ENCODE measurements around the gene DPP3.

Gene DPP3

GRCh38 chr11:66489636-66490035 lies 9.4 kb downstream of the DPP3 start:
- no peak overlapping the region for H4K8ac ChIP-seq (ENCODE audit: low read depth, low read length)
- no peaks in the 10 kb centered on the region for H3K9me3 ChIP-seq (ENCODE audit: insufficient read depth, low read depth, low read length)
- no peak overlapping the region for H3K23ac ChIP-seq (ENCODE audit: low read length)
- WGBS (ENCODE audit: extremely low coverage, insufficient coverage, insufficient read length), result no CpG with 5 or more reads among the region's 7 CpGs
- no peak overlapping the region for H3K27ac ChIP-seq (ENCODE audit: low read depth, low read length)
- H3K18ac ChIP-seq (ENCODE audit: low read length), result no peak overlapping the region
- H3K9ac ChIP-seq (ENCODE audit: low read length), result no peak overlapping the region
- no peak overlapping the region for H2BK5ac ChIP-seq (ENCODE audit: low read depth, low read length, poor library complexity)
- H3K36me3 ChIP-seq (ENCODE audit: control insufficient read depth in 1 of 2, insufficient read depth in 2 of 2, low read length in 2 of 2), result peaks cover 61 to 62% of the 10 kb centered on the region in 2 experiments
- no peaks in the 10 kb centered on the region for H3K4me1 ChIP-seq (ENCODE audit: control insufficient read depth in 1 of 2, insufficient read depth in 2 of 2, low read length in 2 of 2)
- H3K4ac ChIP-seq (ENCODE audit: low read depth, low read length), result no peak overlapping the region
- no peak overlapping the region for H3K14ac ChIP-seq (ENCODE audit: low read length)
- DNase-seq, result no peak
- H4K91ac ChIP-seq (ENCODE audit: low read depth, low read length), result no peak overlapping the region
- no peaks in the 10 kb centered on the region for H3K79me2 ChIP-seq (ENCODE audit: control insufficient read depth, insufficient read depth, low read length, poor library complexity)
- H2BK120ac ChIP-seq (ENCODE audit: insufficient read depth, low read length, poor library complexity), result no peak overlapping the region
- no peak overlapping the region for H3K4me2 ChIP-seq (ENCODE audit: low read length)
- no peaks in the 10 kb centered on the region for H3K27me3 ChIP-seq (ENCODE audit: insufficient read depth, low read length)
- no peak overlapping the region for H3K4me3 ChIP-seq (ENCODE audit: low read depth, low read length)
- no peak overlapping the region for H2AK5ac ChIP-seq (ENCODE audit: low read length)
- H3K79me1 ChIP-seq (ENCODE audit: low read length), result no peaks in the 10 kb centered on the region
- no peak overlapping the region for H2BK12ac ChIP-seq (ENCODE audit: low read length)
- H4K12ac ChIP-seq (ENCODE audit: low read depth, low read length), result no peak overlapping the region
- no peak overlapping the region for H2AFZ ChIP-seq (ENCODE audit: insufficient read depth, low read length, poor library complexity)

GRCh38 chr11:66491315-66491935 lies 11.2 kb downstream of the DPP3 start:
- peaks cover 59 to 63% of the 10 kb centered on the region in 2 experiments for H3K36me3 ChIP-seq (ENCODE audit: control insufficient read depth in 1 of 2, insufficient read depth in 2 of 2, low read length in 2 of 2)
- H3K9me3 ChIP-seq (ENCODE audit: insufficient read depth, low read depth, low read length), result no peaks in the 10 kb centered on the region
- H2AK5ac ChIP-seq (ENCODE audit: low read length), result no peak overlapping the region
- DNase-seq, result no peak
- H3K27ac ChIP-seq (ENCODE audit: low read depth, low read length), result no peak overlapping the region
- H4K91ac ChIP-seq (ENCODE audit: low read depth, low read length), result no peak overlapping the region
- H3K9ac ChIP-seq (ENCODE audit: low read length), result no peak overlapping the region
- WGBS (ENCODE audit: extremely low coverage, insufficient coverage, insufficient read length), result no CpG with 5 or more reads among the region's 20 CpGs
- no peak overlapping the region for H3K18ac ChIP-seq (ENCODE audit: low read length)
- no peak overlapping the region for H3K23ac ChIP-seq (ENCODE audit: low read length)
- H3K14ac ChIP-seq (ENCODE audit: low read length), result no peak overlapping the region
- no peak overlapping the region for H2BK120ac ChIP-seq (ENCODE audit: insufficient read depth, low read length, poor library complexity)
- no peak overlapping the region for H2AFZ ChIP-seq (ENCODE audit: insufficient read depth, low read length, poor library complexity)
- H3K4me1 ChIP-seq (ENCODE audit: control insufficient read depth in 1 of 2, insufficient read depth in 2 of 2, low read length in 2 of 2), result no peaks in the 10 kb centered on the region
- H2BK5ac ChIP-seq (ENCODE audit: low read depth, low read length, poor library complexity), result no peak overlapping the region
- no peak overlapping the region for H2BK12ac ChIP-seq (ENCODE audit: low read length)
- no peaks in the 10 kb centered on the region for H3K27me3 ChIP-seq (ENCODE audit: insufficient read depth, low read length)
- H3K4me3 ChIP-seq (ENCODE audit: low read depth, low read length), result no peak overlapping the region
- no peaks in the 10 kb centered on the region for H3K79me2 ChIP-seq (ENCODE audit: control insufficient read depth, insufficient read depth, low read length, poor library complexity)
- no peaks in the 10 kb centered on the region for H3K79me1 ChIP-seq (ENCODE audit: low read length)
- H3K4me2 ChIP-seq (ENCODE audit: low read length), result no peak overlapping the region
- H4K12ac ChIP-seq (ENCODE audit: low read depth, low read length), result no peak overlapping the region
- H4K8ac ChIP-seq (ENCODE audit: low read depth, low read length), result no peak overlapping the region
- no peak overlapping the region for H3K4ac ChIP-seq (ENCODE audit: low read depth, low read length)

GRCh38 chr11:66492161-66492865 lies 12.1 kb downstream of the DPP3 start:
- no peak overlapping the region for H3K27ac ChIP-seq (ENCODE audit: low read depth, low read length)
- H3K18ac ChIP-seq (ENCODE audit: low read length), result no peak overlapping the region
- no peak overlapping the region for H3K4ac ChIP-seq (ENCODE audit: low read depth, low read length)
- no peaks in the 10 kb centered on the region for H3K9me3 ChIP-seq (ENCODE audit: insufficient read depth, low read depth, low read length)
- WGBS (ENCODE audit: extremely low coverage, insufficient coverage, insufficient read length), result no CpG with 5 or more reads among the region's 10 CpGs
- no peaks in the 10 kb centered on the region for H3K79me2 ChIP-seq (ENCODE audit: control insufficient read depth, insufficient read depth, low read length, poor library complexity)
- H3K23ac ChIP-seq (ENCODE audit: low read length), result no peak overlapping the region
- H2BK5ac ChIP-seq (ENCODE audit: low read depth, low read length, poor library complexity), result no peak overlapping the region
- peaks cover 62 to 67% of the 10 kb centered on the region in 2 experiments for H3K36me3 ChIP-seq (ENCODE audit: control insufficient read depth in 1 of 2, insufficient read depth in 2 of 2, low read length in 2 of 2)
- no peaks in the 10 kb centered on the region for H3K27me3 ChIP-seq (ENCODE audit: insufficient read depth, low read length)
- H2BK12ac ChIP-seq (ENCODE audit: low read length), result no peak overlapping the region
- no peak overlapping the region for H2AFZ ChIP-seq (ENCODE audit: insufficient read depth, low read length, poor library complexity)
- no peak overlapping the region for H3K4me2 ChIP-seq (ENCODE audit: low read length)
- no peaks in the 10 kb centered on the region for H3K79me1 ChIP-seq (ENCODE audit: low read length)
- H3K4me1 ChIP-seq (ENCODE audit: control insufficient read depth in 1 of 2, insufficient read depth in 2 of 2, low read length in 2 of 2), result no peaks in the 10 kb centered on the region
- H3K9ac ChIP-seq (ENCODE audit: low read length), result no peak overlapping the region
- H2BK120ac ChIP-seq (ENCODE audit: insufficient read depth, low read length, poor library complexity), result no peak overlapping the region
- no peak overlapping the region for H2AK5ac ChIP-seq (ENCODE audit: low read length)
- no peak overlapping the region for H4K12ac ChIP-seq (ENCODE audit: low read depth, low read length)
- H4K8ac ChIP-seq (ENCODE audit: low read depth, low read length), result no peak overlapping the region
- no peak for DNase-seq
- H3K14ac ChIP-seq (ENCODE audit: low read length), result no peak overlapping the region
- H4K91ac ChIP-seq (ENCODE audit: low read depth, low read length), result no peak overlapping the region
- H3K4me3 ChIP-seq (ENCODE audit: low read depth, low read length), result no peak overlapping the region

GRCh38 chr11:66493130-66493529 lies 12.9 kb downstream of the DPP3 start:
- Histone ChIP-seq H4K12ac (ENCODE audit: low read depth, low read length) (no peak overlapping the region), H3K27ac (ENCODE audit: low read depth, low read length) (no peak overlapping the region), H3K14ac (ENCODE audit: low read length) (no peak overlapping the region), H3K9me3 (ENCODE audit: insufficient read depth, low read depth, low read length) (no peaks in the 10 kb centered on the region), H2BK120ac (ENCODE audit: insufficient read depth, low read length, poor library complexity) (no peak overlapping the region), H3K23ac (ENCODE audit: low read length) (no peak overlapping the region), H3K9ac (ENCODE audit: low read length) (no peak overlapping the region), H3K4me2 (ENCODE audit: low read length) (no peak overlapping the region), H3K4ac (ENCODE audit: low read depth, low read length) (no peak overlapping the region), H2BK12ac (ENCODE audit: low read length) (no peak overlapping the region), H3K18ac (ENCODE audit: low read length) (no peak overlapping the region), H3K79me2 (ENCODE audit: control insufficient read depth, insufficient read depth, low read length, poor library complexity) (no peaks in the 10 kb centered on the region), H3K27me3 (ENCODE audit: insufficient read depth, low read length) (no peaks in the 10 kb centered on the region), H3K4me1 (ENCODE audit: control insufficient read depth in 1 of 2, insufficient read depth in 2 of 2, low read length in 2 of 2) (no peaks in the 10 kb centered on the region), H2AFZ (ENCODE audit: insufficient read depth, low read length, poor library complexity) (no peak overlapping the region), H4K91ac (ENCODE audit: low read depth, low read length) (no peak overlapping the region), H3K79me1 (ENCODE audit: low read length) (no peaks in the 10 kb centered on the region), H2BK5ac (ENCODE audit: low read depth, low read length, poor library complexity) (no peak overlapping the region), H3K36me3 (ENCODE audit: control insufficient read depth in 1 of 2, insufficient read depth in 2 of 2, low read length in 2 of 2) (peaks cover 58 to 61% of the 10 kb centered on the region in 2 experiments), H3K4me3 (ENCODE audit: low read depth, low read length) (no peak overlapping the region), H4K8ac (ENCODE audit: low read depth, low read length) (no peak overlapping the region), H2AK5ac (ENCODE audit: low read length) (no peak overlapping the region)
- no peak for DNase-seq
- no CpG with 5 or more reads among the region's 10 CpGs for WGBS (ENCODE audit: extremely low coverage, insufficient coverage, insufficient read length)
